ENCODE data around the gene HACL1.

DNA sequence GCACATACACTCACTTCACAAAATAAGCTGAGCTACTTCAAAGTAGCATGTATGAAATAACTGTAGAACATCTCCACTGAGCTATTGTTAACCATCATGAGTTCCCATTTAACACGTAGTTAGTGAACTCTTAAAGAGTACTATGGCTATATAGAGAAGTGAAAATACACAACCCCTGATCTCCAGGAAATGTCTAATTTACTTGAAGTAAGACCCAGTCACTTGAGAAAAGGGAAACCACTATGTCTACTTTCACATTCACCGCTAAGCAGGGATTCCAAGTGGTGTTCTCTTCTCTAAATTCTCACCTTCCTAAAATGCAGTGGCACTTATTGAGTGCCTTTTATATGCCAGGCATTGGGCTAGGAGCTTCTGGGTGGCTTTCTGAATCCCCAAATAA lies 44.9 kb downstream of the HACL1 start:
- no peak for TF ChIP-seq POLR2AphosphoS5 (IDR thresholded peaks at IDR 0.05)
- TF ChIP-seq CTCF (IDR thresholded peaks at IDR 0.05): no peak
